SU-DHL-6 (cell line): ENCODE results near the gene PLCB1.

Source experiments
- H2AFZ ChIP-seq: fragments of 200-600 bp; sonication (generic); 2 replicates; pipeline ENCODE4 v1.6.1; 2014; ENCODE audit warnings: low read depth, mild to moderate bottlenecking, moderate library complexity, mixed read lengths, antibody characterized with exemption, low read length; ENCODE audit not compliant: severe bottlenecking
- H3F3A ChIP-seq: fragments of 200-600 bp; shearing (Covaris generic); 2 replicates; pipeline ENCODE4 v1.6.0; 2016; ENCODE audit warnings: antibody characterized with exemption, mild to moderate bottlenecking; ENCODE audit not compliant: insufficient read depth
- H3K27ac ChIP-seq: fragments of 200-600 bp; sonication (generic); 2 replicates; pipeline ENCODE4 v1.5.1; 2016; ENCODE audit warnings: low read depth, mild to moderate bottlenecking, low read length, moderate library complexity, mixed read lengths
- H3K27me3 ChIP-seq: fragments of 200-600 bp; sonication (generic), shearing (Covaris generic); 2 replicates; pipeline ENCODE4 v1.6.0; 2014; ENCODE audit warnings: mild to moderate bottlenecking, low read length
- H3K36me3 ChIP-seq: fragments of 200-600 bp; sonication (generic); 2 replicates; pipeline ENCODE4 v1.6.1; 2014; ENCODE audit warnings: mild to moderate bottlenecking, low read length, mixed read lengths
- H3K4me2 ChIP-seq: fragments of 300-600, 200-600 bp; shearing (Covaris generic), sonication (generic); 2 replicates; pipeline ENCODE4 v1.6.0; 2014; ENCODE audit warnings: low read length, low read depth, mild to moderate bottlenecking; ENCODE audit not compliant: poor library complexity, severe bottlenecking
- H3K4me3 ChIP-seq: fragments of 200-600 bp; sonication (generic); 2 replicates; pipeline ENCODE4 v1.5.1; 2014; ENCODE audit warnings: antibody characterized with exemption, low read length, mild to moderate bottlenecking, mixed read lengths; ENCODE audit not compliant: insufficient read depth, poor library complexity, severe bottlenecking
- H3K79me2 ChIP-seq: fragments of 200-600 bp; sonication (generic); 2 replicates; pipeline ENCODE4 v1.6.1; 2014; ENCODE audit warnings: mild to moderate bottlenecking, low read length, moderate library complexity; ENCODE audit not compliant: insufficient read depth
- H3K9ac ChIP-seq: fragments of 200-600 bp; sonication (generic); 2 replicates; pipeline ENCODE4 v1.7.0; 2014; ENCODE audit warnings: mild to moderate bottlenecking, low read length
- H3K9me2 ChIP-seq: fragments of 200-600 bp; sonication (generic); replicated peaks from 2 replicates; pipeline ENCODE4 v1.6.1; 2014; ENCODE audit warnings: low read length; ENCODE audit not compliant: insufficient read depth
- H3K9me3 ChIP-seq: fragments of 200-600 bp; sonication (generic); 2 replicates; pipeline ENCODE4 v1.6.1; 2014; ENCODE audit warnings: low read length, mixed read lengths; ENCODE audit not compliant: insufficient read depth
- H4K20me1 ChIP-seq: fragments of 200-600 bp; sonication (generic); 2 replicates; pipeline ENCODE4 v1.6.1; 2014; ENCODE audit warnings: low read depth, mild to moderate bottlenecking, antibody characterized with exemption, low read length, moderate library complexity, mixed read lengths
- EZH2phosphoT487 ChIP-seq: fragments of 200-600 bp; sonication (generic), shearing (Covaris generic); conservative IDR thresholded peaks from 2 replicates; pipeline ENCODE4 v1.6.1; 2018; ENCODE audit warnings: mild to moderate bottlenecking, antibody characterized with exemption, low read length, moderate library complexity, mixed read lengths
- TF ChIP-seq, protein P1 (sequence below): fragments of 200-600 bp; sonication (generic); IDR thresholded peaks from one replicate; pipeline ENCODE4 v1.5.1; 2017; ENCODE audit warnings: antibody characterized with exemption, mild to moderate bottlenecking, low read length, moderate library complexity; ENCODE audit not compliant: insufficient read depth, poor library complexity, severe bottlenecking

Gene PLCB1

DNA sequence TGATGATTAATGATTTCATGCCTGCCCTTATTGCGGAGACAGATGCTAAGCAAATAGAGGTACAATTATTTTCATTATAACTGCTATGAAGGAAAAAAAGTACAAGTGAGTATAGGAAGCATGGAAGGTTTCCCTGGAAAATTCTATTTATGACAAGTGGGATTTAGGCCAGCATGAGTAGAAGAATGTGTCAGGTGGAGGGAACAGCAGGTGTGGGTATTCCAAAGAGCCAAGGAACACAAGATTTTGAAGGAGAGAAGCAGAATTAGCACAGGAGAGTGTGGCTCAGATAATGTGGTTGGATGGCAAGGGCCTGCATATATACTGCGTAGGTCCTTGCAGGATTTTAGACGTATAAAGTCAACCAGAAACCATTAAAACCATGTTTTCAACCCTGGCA is 11.4 kb downstream of the PLCB1 start:
- no peaks in the 10 kb centered on the region for H4K20me1 ChIP-seq
- H3K4me2 ChIP-seq: no peak overlapping the region
- no peak overlapping the region for H3K4me3 ChIP-seq
- H3F3A ChIP-seq: no peaks in the 10 kb centered on the region
- no peaks in the 10 kb centered on the region for H3K79me2 ChIP-seq
- H3K36me3 ChIP-seq: no peaks in the 10 kb centered on the region
- TF ChIP-seq, protein P1, sequence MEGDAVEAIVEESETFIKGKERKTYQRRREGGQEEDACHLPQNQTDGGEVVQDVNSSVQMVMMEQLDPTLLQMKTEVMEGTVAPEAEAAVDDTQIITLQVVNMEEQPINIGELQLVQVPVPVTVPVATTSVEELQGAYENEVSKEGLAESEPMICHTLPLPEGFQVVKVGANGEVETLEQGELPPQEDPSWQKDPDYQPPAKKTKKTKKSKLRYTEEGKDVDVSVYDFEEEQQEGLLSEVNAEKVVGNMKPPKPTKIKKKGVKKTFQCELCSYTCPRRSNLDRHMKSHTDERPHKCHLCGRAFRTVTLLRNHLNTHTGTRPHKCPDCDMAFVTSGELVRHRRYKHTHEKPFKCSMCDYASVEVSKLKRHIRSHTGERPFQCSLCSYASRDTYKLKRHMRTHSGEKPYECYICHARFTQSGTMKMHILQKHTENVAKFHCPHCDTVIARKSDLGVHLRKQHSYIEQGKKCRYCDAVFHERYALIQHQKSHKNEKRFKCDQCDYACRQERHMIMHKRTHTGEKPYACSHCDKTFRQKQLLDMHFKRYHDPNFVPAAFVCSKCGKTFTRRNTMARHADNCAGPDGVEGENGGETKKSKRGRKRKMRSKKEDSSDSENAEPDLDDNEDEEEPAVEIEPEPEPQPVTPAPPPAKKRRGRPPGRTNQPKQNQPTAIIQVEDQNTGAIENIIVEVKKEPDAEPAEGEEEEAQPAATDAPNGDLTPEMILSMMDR: no peak
- TF ChIP-seq EZH2phosphoT487: no peak
- no peak overlapping the region for H3K27ac ChIP-seq
- H3K9ac ChIP-seq: no peak overlapping the region
- no peaks in the 10 kb centered on the region for H3K9me3 ChIP-seq
- H2AFZ ChIP-seq: no peak overlapping the region
- no peaks in the 10 kb centered on the region for H3K27me3 ChIP-seq
- no peaks in the 10 kb centered on the region for H3K9me2 ChIP-seq

DNA sequence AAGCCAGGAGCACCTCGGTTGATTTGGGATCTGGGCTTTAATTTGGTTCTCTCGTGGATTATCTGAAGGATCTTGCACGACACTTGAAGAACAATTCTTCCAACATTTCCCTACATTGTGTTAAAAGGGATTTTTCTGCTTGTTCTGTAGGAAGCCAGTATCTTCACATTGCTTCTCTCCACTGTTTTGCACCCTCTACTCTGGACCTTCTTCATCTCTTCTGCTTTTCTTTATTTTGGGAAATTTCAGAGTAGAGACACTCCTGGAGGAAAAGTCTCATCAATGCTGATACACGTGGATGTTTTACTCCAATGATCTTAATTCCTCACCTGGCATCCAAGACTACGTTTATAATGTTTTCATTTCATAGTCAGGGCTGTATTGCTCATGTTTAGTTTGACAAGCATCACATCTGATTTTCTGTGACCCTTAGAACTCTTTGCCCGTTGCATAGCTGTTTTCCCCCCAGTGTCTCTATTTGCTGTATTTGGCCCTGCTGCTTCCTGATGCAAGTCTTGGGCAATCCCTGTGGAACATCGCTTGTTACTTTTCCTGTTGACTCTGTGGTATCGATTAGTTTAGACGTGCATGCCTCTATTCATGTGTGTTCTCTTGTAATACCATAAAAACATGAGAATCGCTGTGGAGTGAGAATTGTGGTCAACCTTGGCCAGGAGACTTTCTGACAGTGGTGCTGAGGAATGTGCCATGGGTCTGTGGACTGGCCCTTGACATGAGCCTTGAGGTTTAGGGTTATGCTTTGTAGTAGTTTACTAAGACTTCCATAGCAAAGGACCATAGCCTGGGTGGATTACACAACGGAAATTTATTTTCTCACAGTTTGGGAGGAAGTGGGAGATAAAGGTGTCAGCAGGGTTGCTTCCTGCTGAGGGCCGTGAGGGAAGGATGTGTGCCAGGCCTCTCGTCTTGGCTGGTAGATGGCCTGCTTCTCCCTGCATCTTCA is 12.5 kb downstream of the PLCB1 start:
- Histone ChIP-seq H3K27ac (no peak overlapping the region), H2AFZ (no peak overlapping the region), H4K20me1 (no peaks in the 10 kb centered on the region), H3K4me2 (no peak overlapping the region), H3K9me3 (no peaks in the 10 kb centered on the region), H3K9me2 (no peaks in the 10 kb centered on the region), H3K79me2 (no peaks in the 10 kb centered on the region), H3K36me3 (no peaks in the 10 kb centered on the region), H3K4me3 (no peak overlapping the region), H3F3A (no peaks in the 10 kb centered on the region), H3K27me3 (no peaks in the 10 kb centered on the region), H3K9ac (no peak overlapping the region)
- TF ChIP-seq, protein P1: no peak
- TF ChIP-seq EZH2phosphoT487: no peak

DNA sequence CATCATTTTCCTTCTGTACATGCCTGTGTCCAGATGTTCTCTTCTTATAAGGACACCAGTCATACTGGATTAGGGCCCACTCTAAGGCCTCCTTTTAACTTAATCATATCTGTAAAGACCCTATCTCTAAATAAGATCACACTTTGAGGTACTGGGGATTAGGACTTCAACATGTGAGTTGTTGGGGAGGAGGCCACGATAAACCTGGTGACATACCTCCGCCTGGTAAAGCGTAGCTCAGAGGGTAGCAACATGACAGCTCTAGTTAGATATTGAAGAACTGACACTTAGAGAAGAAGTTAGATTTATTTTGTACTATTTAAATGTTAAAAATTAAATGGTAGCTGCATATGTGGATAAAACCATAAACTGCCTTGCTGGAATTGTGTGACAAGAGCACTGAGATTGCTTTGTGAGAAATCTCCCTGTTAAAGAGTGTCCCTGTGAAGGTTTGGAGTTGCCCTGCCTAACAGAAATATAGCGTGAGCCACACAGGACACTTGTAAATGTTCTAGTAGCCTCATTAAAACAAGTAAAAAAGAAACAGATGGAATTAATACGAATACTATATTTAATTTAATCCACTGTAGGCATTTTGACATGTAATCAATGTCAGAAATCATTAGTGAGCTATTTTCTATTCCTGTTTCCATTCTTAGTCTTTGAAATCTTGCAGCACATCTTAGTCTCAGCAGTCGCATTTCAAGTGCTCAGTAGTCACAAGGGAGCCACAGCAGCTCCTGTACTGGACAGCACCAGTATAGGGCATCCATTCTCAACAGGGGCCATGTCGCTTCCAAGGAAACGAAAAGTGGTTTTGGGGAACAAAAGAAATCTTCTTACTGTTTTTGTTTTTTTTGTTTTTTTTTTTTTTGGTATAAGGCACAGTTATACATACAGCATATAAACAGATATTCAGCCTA is 13.4 kb downstream of the PLCB1 start:
- no peaks in the 10 kb centered on the region for H3K79me2 ChIP-seq
- H3K36me3 ChIP-seq: no peaks in the 10 kb centered on the region
- no peak overlapping the region for H3K4me2 ChIP-seq
- no peak overlapping the region for H3K27ac ChIP-seq
- no peaks in the 10 kb centered on the region for H3F3A ChIP-seq
- no peaks in the 10 kb centered on the region for H3K9me2 ChIP-seq
- no peak overlapping the region for H2AFZ ChIP-seq
- H3K4me3 ChIP-seq: no peak overlapping the region
- H3K27me3 ChIP-seq: no peaks in the 10 kb centered on the region
- no peak for TF ChIP-seq EZH2phosphoT487
- TF ChIP-seq, protein P1: no peak
- H3K9ac ChIP-seq: no peak overlapping the region
- H4K20me1 ChIP-seq: no peaks in the 10 kb centered on the region
- H3K9me3 ChIP-seq: no peaks in the 10 kb centered on the region
